GM23338 (cell line): Measurements from ENCODE around the gene CENPX. TPM values are rescaled to one million over a fixed set of nuclear protein-coding genes. Genes with fewer than 3 reads are reported as not detected.

ENCODE experiments used
- ATAC-seq: fragments of 200-7000 bp; cut with Tn5 transposase; 3 replicates; pipeline ENCODE4 v1.9.1; 2020
- DNase-seq: peaks from one replicate; pipeline ENCODE4 v3.0.0-alpha.2; 2015; ENCODE audit warnings: low spot score
- H2AFZ ChIP-seq: fragments of 200-600 bp; sonication (generic); 2 replicates; pipeline ENCODE4 v1.8.0; 2016; ENCODE audit warnings: antibody characterized with exemption, mild to moderate bottlenecking, moderate library complexity
- H3F3A ChIP-seq: fragments of 200-600 bp; sonication (generic); replicated peaks from 2 replicates; pipeline ENCODE4 v1.8.0; 2017; ENCODE audit warnings: antibody characterized with exemption, mixed run types, low read depth
- H3K27ac ChIP-seq: fragments of 200-600 bp; sonication (generic); 2 replicates; pipeline ENCODE4 v1.6.1; 2016; ENCODE audit warnings: low read depth
- H3K27me3 ChIP-seq: fragments of 200-600 bp; sonication (generic); 2 replicates; pipeline ENCODE4 v1.8.0; 2016; ENCODE audit warnings: mild to moderate bottlenecking, mixed run types, moderate library complexity; ENCODE audit not compliant: insufficient read depth
- H3K36me3 ChIP-seq: fragments of 200-600 bp; sonication (generic); 2 replicates; pipeline ENCODE4 v1.8.0; 2016; ENCODE audit warnings: mild to moderate bottlenecking; ENCODE audit not compliant: insufficient read depth
- H3K4me1 ChIP-seq: fragments of 200-600 bp; sonication (generic); 2 replicates; pipeline ENCODE4 v1.8.0; 2016; ENCODE audit warnings: mild to moderate bottlenecking, moderate library complexity; ENCODE audit not compliant: insufficient read depth
- H3K4me2 ChIP-seq: fragments of 200-600 bp; sonication (generic); 2 replicates; pipeline ENCODE4 v1.7.1; 2017; ENCODE audit warnings: mixed run types
- H3K4me3 ChIP-seq: fragments of 200-600 bp; sonication (generic); 2 replicates; pipeline ENCODE4 v1.6.1; 2016; ENCODE audit warnings: mixed run types
- H3K79me2 ChIP-seq: fragments of 200-600 bp; sonication (generic); replicated peaks from 2 replicates; pipeline ENCODE4 v1.8.0; 2017; ENCODE audit warnings: mild to moderate bottlenecking; ENCODE audit not compliant: insufficient read depth
- H3K9me2 ChIP-seq: fragments of 200-600 bp; sonication (generic); 2 replicates; pipeline ENCODE4 v1.8.0; 2017; ENCODE audit not compliant: insufficient read depth
- H4K20me1 ChIP-seq: fragments of 200-600 bp; sonication (generic); replicated peaks from 2 replicates; pipeline ENCODE4 v1.8.0; 2017; ENCODE audit warnings: mild to moderate bottlenecking; ENCODE audit not compliant: insufficient read depth
- H3K27ac Mint-ChIP-seq: 2 replicates; pipeline ENCODE4 v1.8.0; 2020; ENCODE audit warnings: inconsistent platforms, mild to moderate bottlenecking, moderate library complexity, mixed read lengths
- H3K27me3 Mint-ChIP-seq: 3 replicates; pipeline ENCODE4 v1.8.0; 2022; ENCODE audit warnings: low read depth, mild to moderate bottlenecking, moderate library complexity, mixed read lengths, inconsistent platforms; ENCODE audit not compliant: insufficient read depth, poor library complexity
- H3K36me3 Mint-ChIP-seq: 3 replicates; pipeline ENCODE4 v1.8.0; 2021; ENCODE audit warnings: low read depth, mild to moderate bottlenecking, inconsistent platforms, moderate library complexity, mixed read lengths
- H3K4me1 Mint-ChIP-seq: 3 replicates; pipeline ENCODE4 v1.8.0; 2020; ENCODE audit warnings: mild to moderate bottlenecking, inconsistent platforms, mixed read lengths
- H3K4me3 Mint-ChIP-seq: 3 replicates; pipeline ENCODE4 v1.8.0; 2021; ENCODE audit warnings: moderate library complexity, mild to moderate bottlenecking, inconsistent platforms, mixed read lengths
- H3K9me3 Mint-ChIP-seq: 3 replicates; pipeline ENCODE4 v1.8.0; 2020; ENCODE audit warnings: moderate library complexity, mild to moderate bottlenecking, inconsistent platforms, mixed read lengths
- CREB1 ChIP-seq: fragments of 250-450 bp; sonication (Bioruptor Pico); IDR thresholded peaks from 2 replicates; pipeline ENCODE4 v1.5.0; 2020; ENCODE audit warnings: low read depth, mild to moderate bottlenecking, moderate library complexity
- CTCF ChIP-seq, 2 experiments: fragments of 200-600 bp in 1 of 2; sonication (generic) in 1 of 2; conservative IDR thresholded peaks; 2 replicates each; pipeline versions ENCODE4 v1.5.1 to v1.6.1; 2016 to 2017; ENCODE audit warnings: antibody characterized with exemption in 2 of 2, low read depth in 2 of 2, mild to moderate bottlenecking in 2 of 2, moderate library complexity in 1 of 2
- ETS1 ChIP-seq: IDR thresholded peaks from 2 replicates; pipeline ENCODE4 v1.6.1; 2016; ENCODE audit warnings: antibody characterized with exemption
- EZH2 ChIP-seq: fragments of 200-600 bp; sonication (generic); IDR thresholded peaks from one replicate; pipeline ENCODE4 v1.8.0; 2017; ENCODE audit warnings: antibody characterized with exemption, mild to moderate bottlenecking, low read depth; ENCODE audit not compliant: unreplicated experiment
- EZH2phosphoT487 ChIP-seq: fragments of 200-600 bp; sonication (generic); IDR thresholded peaks from one replicate; pipeline ENCODE4 v1.8.1; 2018; ENCODE audit warnings: antibody characterized with exemption; ENCODE audit not compliant: unreplicated experiment
- JUNB ChIP-seq: IDR thresholded peaks from one replicate; pipeline ENCODE4 v1.6.1; 2016; ENCODE audit warnings: antibody characterized with exemption; ENCODE audit not compliant: unreplicated experiment
- NANOG ChIP-seq: IDR thresholded peaks from 2 replicates; pipeline ENCODE4 v1.6.1; 2016; ENCODE audit warnings: antibody characterized with exemption, borderline replicate concordance
- POLR2AphosphoS5 ChIP-seq: IDR thresholded peaks from 2 replicates; pipeline ENCODE4 v1.6.1; 2016; ENCODE audit warnings: antibody characterized with exemption, low read depth
- REST ChIP-seq: IDR thresholded peaks from one replicate; pipeline ENCODE4 v1.6.1; 2018; ENCODE audit warnings: antibody characterized with exemption; ENCODE audit not compliant: unreplicated experiment
- STAT1 ChIP-seq: IDR thresholded peaks from one replicate; pipeline ENCODE4 v1.6.1; 2016; ENCODE audit warnings: antibody characterized with exemption; ENCODE audit not compliant: unreplicated experiment
- ZNF114 ChIP-seq: fragments of 250-450 bp; sonication (Bioruptor Pico); IDR thresholded peaks from 2 replicates; pipeline ENCODE4 v1.5.0; 2020; ENCODE audit warnings: mild to moderate bottlenecking, moderate library complexity
- ZNF331 ChIP-seq: fragments of 250-450 bp; sonication (Bioruptor Pico); IDR thresholded peaks from 2 replicates; pipeline ENCODE4 v1.5.0; 2020; ENCODE audit warnings: low read depth, mild to moderate bottlenecking, moderate library complexity
- ZNF462 ChIP-seq: fragments of 250-450 bp; sonication (Bioruptor Pico); IDR thresholded peaks from 2 replicates; pipeline ENCODE4 v1.5.0; 2020; ENCODE audit warnings: mild to moderate bottlenecking, moderate library complexity
- polyA plus RNA-seq: library from polyadenylated mRNA; unstranded; fragments of >200 nt; fragmentation: Nextera tagmentation; extraction: Ambion mirVana; gene quantifications from 2 replicates; pipeline ENCODE4 v1.2.1, GENCODE V29; 2016
- total RNA-seq: library from RNA; depleted of rRNA; stranded (reverse); fragments of >200 nt; shearing (Covaris generic); gene quantifications from 2 replicates; pipeline ENCODE4 v1.2.3, GENCODE V29; 2014

Gene CENPX
- total and polyA plus RNA-seq, 2 experiments from 2014 or later, result 114 to 157 TPM

GRCh38 chr17:81991684-81992305, 30.9 kb downstream of the CENPX start:
- Histone ChIP-seq H3K79me2 (no peaks in the 10 kb centered on the region), H3K4me1 (peaks cover 11% of the 10 kb centered on the region; the same call in 1 of the 2 replicates), H3K27me3 (no peaks in the 10 kb centered on the region), H2AFZ (no peak overlapping the region), H3K36me3 (no peaks in the 10 kb centered on the region), H3K27ac (no peak overlapping the region), H3K4me3 (no peak overlapping the region), H3F3A (0 out of 2 replicates have a peak, but pooled peaks cover 3% of the 10 kb centered on the region), H3K4me2 (peak overlapping the region; percentile 62; the same call in 1 of the 2 replicates), H3K9me2 (no peaks in the 10 kb centered on the region), H4K20me1 (peaks cover 6% of the 10 kb centered on the region)
- TF ChIP-seq ETS1 (no peak), ZNF331 (CRISPR knock-in tag) (no peak), CREB1 (CRISPR knock-in tag) (no peak), EZH2 (no peak), CTCF (conservative IDR thresholded peaks at IDR 0.05; ENCODE audit: low read depth in 2 of 2) (no peak), STAT1 (no peak), ZNF462 (CRISPR knock-in tag) (no peak), ZNF114 (CRISPR knock-in tag) (no peak), REST (no peak), NANOG (no peak), JUNB (no peak), POLR2AphosphoS5 (no peak), EZH2phosphoT487 (no peak)
- ATAC-seq, result peak; percentile 58
- H3K27me3 Mint-ChIP-seq, result peaks cover 12% of the 10 kb centered on the region
- no peak for DNase-seq
- H3K36me3 Mint-ChIP-seq, result peaks cover 10% of the 10 kb centered on the region
- peaks cover 27% of the 10 kb centered on the region for H3K4me1 Mint-ChIP-seq
- no peak overlapping the region for H3K4me3 Mint-ChIP-seq
- H3K27ac Mint-ChIP-seq, result no peak overlapping the region; the same call in 1 of the 2 replicates
- no peaks in the 10 kb centered on the region for H3K9me3 Mint-ChIP-seq
